H1 (cell line): ENCODE results near the gene RNF8. TPM values are rescaled to one million over a fixed set of nuclear protein-coding genes. Genes with fewer than 3 reads are reported as not detected.

Experiments used
- BRCA1 ChIP-seq: IDR thresholded peaks from 2 replicates; pipeline ENCODE4 v1.6.1; 2012; ENCODE audit warnings: low read depth, low read length, improper control_type of control experiment
- CBX8 ChIP-seq: fragments of 300-800, 300-1000 bp; sonication (generic); IDR thresholded peaks from 2 replicates; pipeline ENCODE4 v1.7.1; 2016; ENCODE audit warnings: low read depth, low read length, borderline replicate concordance
- CHD1 ChIP-seq: IDR thresholded peaks from 2 replicates; pipeline ENCODE4 v1.6.1; 2012; ENCODE audit warnings: low read depth, low read length, improper control_type of control experiment
- HDAC6 ChIP-seq: IDR thresholded peaks from one replicate; pipeline ENCODE4 v1.7.1; 2012; ENCODE audit warnings: low read depth, mild to moderate bottlenecking, inconsistent platforms, low read length, moderate library complexity
- POU5F1 ChIP-seq: IDR thresholded peaks from 2 replicates; pipeline ENCODE4 v1.6.1; 2011; ENCODE audit warnings: low read depth, mild to moderate bottlenecking, low read length, moderate library complexity
- RFX5 ChIP-seq: IDR thresholded peaks from 2 replicates; pipeline ENCODE4 v1.6.1; 2011; ENCODE audit warnings: low read depth, low read length, improper control_type of control experiment, borderline replicate concordance
- TAF1 ChIP-seq: IDR thresholded peaks from 2 replicates; pipeline ENCODE4 v1.6.1; 2011; ENCODE audit warnings: mild to moderate bottlenecking, low read depth, low read length
- TCF12 ChIP-seq: IDR thresholded peaks from 2 replicates; pipeline ENCODE4 v1.6.1; 2011; ENCODE audit warnings: low read depth, mild to moderate bottlenecking, low read length
- polyA plus RNA-seq, 7 experiments: library from polyadenylated mRNA; depleted of rRNA in 3 of 7; stranded (reverse) in 5 of 7; unstranded in 2 of 7; fragments of >200 nt in 5 of 7; fragments of 200-250 nt in 2 of 7; gene quantifications; 1 replicate in 5 of 7; 2 replicates in 1 of 7; 4 replicates in 1 of 7; pipeline versions ENCODE4 v1.2.1 to v1.2.3, GENCODE V29; 2011 to 2013; ENCODE audit warnings: missing spikeins in 2 of 7, mixed read lengths in 2 of 7
- total RNA-seq: library from RNA; stranded (reverse); fragmentation: NEBNext Ultra II Directional; extraction: Animal tissue kit (Norgen Biotek cat#: 25700); gene quantifications from 2 replicates; pipeline ENCODE4 v1.2.1, GENCODE V29; 2021

Gene RNF8
- total and polyA plus RNA-seq, 2 of the 8 experiments (the other 6 are each of a cell fraction or from before 2014, with no cell fraction given), result 20.3 to 44.7 TPM

- TF ChIP-seq TAF1, result no peak
- TF ChIP-seq CBX8, result no peak
- TF ChIP-seq HDAC6, result no peak
- no peak for TF ChIP-seq CHD1
- no peak for TF ChIP-seq TCF12
- no peak for TF ChIP-seq BRCA1
- no peak for TF ChIP-seq POU5F1
- TF ChIP-seq RFX5, result no peak
These were observed 22.7 kb upstream of the RNF8 start (continued) for GRCh38 chr6:37331047-37331446.
